Esophagus (tissue), 2 donors: ENCODE data around the gene HMGB4. TPM values are rescaled to one million over a fixed set of nuclear protein-coding genes. Genes with fewer than 3 reads are reported as not detected.

Experiments used
- H3K27ac ChIP-seq, 2 donors: one replicate each; pipeline ENCODE4 v1.5.1; 2013; ENCODE audit warnings: low read depth in 2 of 2, mild to moderate bottlenecking in 2 of 2, inconsistent platforms in 1 of 2, low read length in 1 of 2, moderate library complexity in 1 of 2
- H3K27me3 ChIP-seq, 2 donors: one replicate each; pipeline ENCODE4 v1.6.1; 2013; ENCODE audit warnings: low read length in 2 of 2, control low read depth in 1 of 2, mild to moderate bottlenecking in 1 of 2; ENCODE audit not compliant: insufficient read depth in 2 of 2, control insufficient read depth in 1 of 2
- H3K36me3 ChIP-seq, 2 donors: one replicate each; pipeline ENCODE4 v1.6.1; 2013; ENCODE audit warnings: low read length in 1 of 2; ENCODE audit not compliant: control insufficient read depth in 2 of 2, insufficient read depth in 2 of 2
- H3K4me1 ChIP-seq, 2 donors: one replicate each; pipeline ENCODE4 v1.6.1; 2013; ENCODE audit warnings: low read length in 1 of 2; ENCODE audit not compliant: control insufficient read depth in 2 of 2, insufficient read depth in 2 of 2
- H3K4me3 ChIP-seq, 2 donors: one replicate each; pipeline ENCODE4 v1.5.1; 2013; ENCODE audit warnings: low read length in 2 of 2, mild to moderate bottlenecking in 2 of 2, low read depth in 1 of 2, moderate library complexity in 1 of 2
- H3K9me3 ChIP-seq, 2 donors: one replicate each; pipeline ENCODE4 v1.6.1; 2013; ENCODE audit warnings: mild to moderate bottlenecking in 2 of 2, low read depth in 1 of 2, low read length in 1 of 2, moderate library complexity in 1 of 2; ENCODE audit not compliant: control insufficient read depth in 2 of 2, insufficient read depth in 1 of 2
- WGBS, 2 donors: extraction: QIAGEN DNeasy Blood & Tissue Kit; methylation state at CpG; one replicate each; pipeline ENCODE4 v1.1.7; 2013; 5-methylcytosine and 5-hydroxymethylcytosine counted together
- polyA plus RNA-seq, 2 donors: library from polyadenylated mRNA; stranded (reverse); fragments of 200-250 nt; gene quantifications; one replicate each; pipeline ENCODE4 v1.2.3, GENCODE V29; 2013
- donor health status: healthy with polysubstance abuse.
- donor health status: Bipolar disorder and iron deficiency.

Gene HMGB4
- polyA plus RNA-seq, 2 donors: not detected

GRCh38 chr1:33902486-33903209 lies 38.8 kb downstream of the HMGB4 start:
- no peaks in the 10 kb centered on the region for H3K4me1 ChIP-seq
- no peak overlapping the region for H3K27ac ChIP-seq
- no peaks in the 10 kb centered on the region for H3K27me3 ChIP-seq
- H3K4me3 ChIP-seq: no peak overlapping the region
- no peaks in the 10 kb centered on the region for H3K36me3 ChIP-seq
- H3K9me3 ChIP-seq: no peaks in the 10 kb centered on the region
- WGBS, 2 donors: 60 to 63% methylated on average over 6 of the region's 6 CpGs

DNA sequence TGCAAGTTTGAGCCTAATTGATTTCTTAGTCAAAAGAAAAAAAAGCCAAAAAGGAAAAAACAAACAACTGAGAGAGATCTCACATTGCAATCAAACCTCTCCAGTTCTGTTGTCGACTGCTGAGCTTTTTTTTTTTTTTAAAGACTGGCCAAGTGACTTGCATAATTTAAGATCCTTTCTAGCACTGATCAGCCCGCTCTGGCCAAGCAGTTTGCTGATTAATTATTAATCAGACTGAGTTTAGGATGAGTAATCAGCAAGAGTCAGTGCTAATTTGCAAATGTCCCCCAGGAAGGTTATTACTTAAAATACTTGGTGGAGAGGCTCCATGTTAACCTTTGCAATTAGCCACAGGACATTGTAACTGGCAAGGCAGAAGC lies 39.3 kb downstream of the HMGB4 start:
- no peaks in the 10 kb centered on the region for H3K9me3 ChIP-seq
- H3K36me3 ChIP-seq: no peaks in the 10 kb centered on the region
- H3K27ac ChIP-seq: no peak overlapping the region
- H3K27me3 ChIP-seq: no peaks in the 10 kb centered on the region
- WGBS, 2 donors: 11 to 22% methylated on average over 2 of the region's 2 CpGs
- H3K4me1 ChIP-seq: no peaks in the 10 kb centered on the region
- no peak overlapping the region for H3K4me3 ChIP-seq

DNA sequence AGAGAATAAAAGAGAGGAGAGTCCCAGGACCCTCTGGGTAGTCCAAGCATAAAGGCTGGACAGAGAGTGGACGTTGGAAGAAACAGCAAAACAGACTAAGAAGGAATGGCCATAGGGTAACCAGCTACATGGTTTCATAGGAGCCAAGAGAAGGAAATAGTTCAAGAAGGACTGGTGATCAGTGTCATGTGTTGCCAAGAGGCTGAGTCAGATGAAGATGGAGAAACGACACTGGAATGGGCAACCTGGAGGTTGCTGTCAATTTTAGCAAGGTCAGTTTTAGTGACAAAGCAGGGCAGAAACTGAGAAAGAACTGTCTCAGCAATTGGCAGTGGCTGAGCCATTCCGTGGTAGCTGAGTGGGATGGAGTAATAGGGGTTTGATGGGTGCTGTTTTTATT lies 41.4 kb downstream of the HMGB4 start:
- H3K27ac ChIP-seq: no peak overlapping the region
- WGBS, 2 donors: 51 to 64% methylated on average over 3 of the region's 3 CpGs

DNA sequence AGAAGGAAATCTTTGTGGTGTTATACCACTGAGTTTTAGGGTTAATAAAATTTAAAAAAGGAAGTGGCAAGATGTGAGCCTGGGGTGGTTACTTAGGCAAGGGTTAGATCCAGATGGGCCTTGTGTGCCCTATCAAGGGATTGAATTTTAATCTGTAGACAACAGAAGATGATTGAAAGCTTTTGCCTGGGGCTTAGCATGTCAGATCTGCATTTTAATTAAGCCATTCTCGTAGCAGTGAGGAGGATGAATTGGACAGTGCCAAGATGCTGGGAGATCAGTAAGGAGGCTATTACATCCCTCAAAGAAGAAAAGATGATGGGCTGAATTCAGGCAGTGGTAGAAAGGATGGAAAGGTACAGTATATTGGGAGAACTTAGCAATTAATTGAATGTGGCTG lies 42.3 kb downstream of the HMGB4 start:
- Histone ChIP-seq H3K4me3 (no peak overlapping the region), H3K4me1 (no peaks in the 10 kb centered on the region), H3K27ac (no peak overlapping the region), H3K9me3 (peaks cover 0 to 2% of the 10 kb centered on the region in 2 donors), H3K27me3 (no peaks in the 10 kb centered on the region), H3K36me3 (no peaks in the 10 kb centered on the region)
- 30 to 34% methylated on average over 1 of the region's 1 CpG for WGBS, 2 donors

More for the DNA sequence above, 41.4 kb downstream of the HMGB4 start:
- Histone ChIP-seq H3K27me3 (no peaks in the 10 kb centered on the region), H3K36me3 (no peaks in the 10 kb centered on the region), H3K9me3 (peaks cover 0 to 2% of the 10 kb centered on the region in 2 donors), H3K4me3 (no peak overlapping the region), H3K4me1 (no peaks in the 10 kb centered on the region)

- Histone ChIP-seq H3K4me3 (no peak overlapping the region), H3K9me3 (peaks cover 0 to 2% of the 10 kb centered on the region in 2 donors), H3K36me3 (no peaks in the 10 kb centered on the region), H3K27me3 (no peaks in the 10 kb centered on the region), H3K27ac (no peak overlapping the region), H3K4me1 (no peaks in the 10 kb centered on the region)
- WGBS, 2 donors: 78 to 80% methylated on average over 11 of the region's 11 CpGs
Measured at GRCh38 chr1:33908324-33908956, 44.6 kb downstream of the HMGB4 start.
